Measurements from ENCODE around the gene ZSCAN5A. TPM values are rescaled to one million over a fixed set of nuclear protein-coding genes. Genes with fewer than 3 reads are reported as not detected.

Gene ZSCAN5A
- total and polyA plus RNA-seq, 9 of the 15 experiments (the other 6 are each of a cell fraction or from before 2014, with no cell fraction given) = 5.8 to 15.3 (median 11.8) TPM

DNA sequence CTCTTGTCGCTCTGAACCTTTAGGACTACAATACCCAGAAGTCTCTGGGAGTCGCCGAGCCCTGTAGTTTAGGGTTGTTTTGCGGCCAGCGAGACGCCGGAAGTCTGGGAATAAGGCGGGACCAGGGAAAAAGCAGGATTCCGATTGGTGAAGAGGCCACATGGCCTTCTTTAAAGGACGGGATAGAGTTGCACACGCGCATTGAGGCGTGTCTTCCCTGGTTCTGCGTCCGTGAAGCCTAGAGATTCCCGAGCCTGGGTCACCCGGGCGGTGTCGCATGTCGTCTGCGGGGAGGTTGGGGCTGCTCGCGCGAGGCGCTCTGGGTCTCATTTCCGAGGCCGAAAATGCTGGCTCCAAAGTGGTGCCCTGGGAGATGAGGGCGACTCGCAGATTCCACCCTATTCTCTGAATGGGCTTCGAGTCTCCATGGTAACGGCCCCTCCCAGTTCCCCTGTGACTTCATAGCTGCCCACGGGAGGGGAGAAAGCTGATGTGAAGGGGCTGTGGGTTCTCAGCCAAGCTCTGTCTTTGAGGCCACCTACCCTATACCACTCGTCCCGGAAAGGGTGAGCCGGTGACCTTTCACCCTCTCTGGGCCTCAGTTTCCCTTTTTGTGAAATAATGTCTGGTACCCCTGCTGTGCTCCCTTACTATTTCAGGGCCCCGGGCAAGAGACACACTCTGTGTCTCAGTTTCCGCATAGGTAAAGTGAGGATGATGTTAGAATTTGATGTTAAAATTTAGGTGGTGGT is 614 bp upstream of the ZSCAN5A start (continued):
- TF ChIP-seq, protein P1, sequence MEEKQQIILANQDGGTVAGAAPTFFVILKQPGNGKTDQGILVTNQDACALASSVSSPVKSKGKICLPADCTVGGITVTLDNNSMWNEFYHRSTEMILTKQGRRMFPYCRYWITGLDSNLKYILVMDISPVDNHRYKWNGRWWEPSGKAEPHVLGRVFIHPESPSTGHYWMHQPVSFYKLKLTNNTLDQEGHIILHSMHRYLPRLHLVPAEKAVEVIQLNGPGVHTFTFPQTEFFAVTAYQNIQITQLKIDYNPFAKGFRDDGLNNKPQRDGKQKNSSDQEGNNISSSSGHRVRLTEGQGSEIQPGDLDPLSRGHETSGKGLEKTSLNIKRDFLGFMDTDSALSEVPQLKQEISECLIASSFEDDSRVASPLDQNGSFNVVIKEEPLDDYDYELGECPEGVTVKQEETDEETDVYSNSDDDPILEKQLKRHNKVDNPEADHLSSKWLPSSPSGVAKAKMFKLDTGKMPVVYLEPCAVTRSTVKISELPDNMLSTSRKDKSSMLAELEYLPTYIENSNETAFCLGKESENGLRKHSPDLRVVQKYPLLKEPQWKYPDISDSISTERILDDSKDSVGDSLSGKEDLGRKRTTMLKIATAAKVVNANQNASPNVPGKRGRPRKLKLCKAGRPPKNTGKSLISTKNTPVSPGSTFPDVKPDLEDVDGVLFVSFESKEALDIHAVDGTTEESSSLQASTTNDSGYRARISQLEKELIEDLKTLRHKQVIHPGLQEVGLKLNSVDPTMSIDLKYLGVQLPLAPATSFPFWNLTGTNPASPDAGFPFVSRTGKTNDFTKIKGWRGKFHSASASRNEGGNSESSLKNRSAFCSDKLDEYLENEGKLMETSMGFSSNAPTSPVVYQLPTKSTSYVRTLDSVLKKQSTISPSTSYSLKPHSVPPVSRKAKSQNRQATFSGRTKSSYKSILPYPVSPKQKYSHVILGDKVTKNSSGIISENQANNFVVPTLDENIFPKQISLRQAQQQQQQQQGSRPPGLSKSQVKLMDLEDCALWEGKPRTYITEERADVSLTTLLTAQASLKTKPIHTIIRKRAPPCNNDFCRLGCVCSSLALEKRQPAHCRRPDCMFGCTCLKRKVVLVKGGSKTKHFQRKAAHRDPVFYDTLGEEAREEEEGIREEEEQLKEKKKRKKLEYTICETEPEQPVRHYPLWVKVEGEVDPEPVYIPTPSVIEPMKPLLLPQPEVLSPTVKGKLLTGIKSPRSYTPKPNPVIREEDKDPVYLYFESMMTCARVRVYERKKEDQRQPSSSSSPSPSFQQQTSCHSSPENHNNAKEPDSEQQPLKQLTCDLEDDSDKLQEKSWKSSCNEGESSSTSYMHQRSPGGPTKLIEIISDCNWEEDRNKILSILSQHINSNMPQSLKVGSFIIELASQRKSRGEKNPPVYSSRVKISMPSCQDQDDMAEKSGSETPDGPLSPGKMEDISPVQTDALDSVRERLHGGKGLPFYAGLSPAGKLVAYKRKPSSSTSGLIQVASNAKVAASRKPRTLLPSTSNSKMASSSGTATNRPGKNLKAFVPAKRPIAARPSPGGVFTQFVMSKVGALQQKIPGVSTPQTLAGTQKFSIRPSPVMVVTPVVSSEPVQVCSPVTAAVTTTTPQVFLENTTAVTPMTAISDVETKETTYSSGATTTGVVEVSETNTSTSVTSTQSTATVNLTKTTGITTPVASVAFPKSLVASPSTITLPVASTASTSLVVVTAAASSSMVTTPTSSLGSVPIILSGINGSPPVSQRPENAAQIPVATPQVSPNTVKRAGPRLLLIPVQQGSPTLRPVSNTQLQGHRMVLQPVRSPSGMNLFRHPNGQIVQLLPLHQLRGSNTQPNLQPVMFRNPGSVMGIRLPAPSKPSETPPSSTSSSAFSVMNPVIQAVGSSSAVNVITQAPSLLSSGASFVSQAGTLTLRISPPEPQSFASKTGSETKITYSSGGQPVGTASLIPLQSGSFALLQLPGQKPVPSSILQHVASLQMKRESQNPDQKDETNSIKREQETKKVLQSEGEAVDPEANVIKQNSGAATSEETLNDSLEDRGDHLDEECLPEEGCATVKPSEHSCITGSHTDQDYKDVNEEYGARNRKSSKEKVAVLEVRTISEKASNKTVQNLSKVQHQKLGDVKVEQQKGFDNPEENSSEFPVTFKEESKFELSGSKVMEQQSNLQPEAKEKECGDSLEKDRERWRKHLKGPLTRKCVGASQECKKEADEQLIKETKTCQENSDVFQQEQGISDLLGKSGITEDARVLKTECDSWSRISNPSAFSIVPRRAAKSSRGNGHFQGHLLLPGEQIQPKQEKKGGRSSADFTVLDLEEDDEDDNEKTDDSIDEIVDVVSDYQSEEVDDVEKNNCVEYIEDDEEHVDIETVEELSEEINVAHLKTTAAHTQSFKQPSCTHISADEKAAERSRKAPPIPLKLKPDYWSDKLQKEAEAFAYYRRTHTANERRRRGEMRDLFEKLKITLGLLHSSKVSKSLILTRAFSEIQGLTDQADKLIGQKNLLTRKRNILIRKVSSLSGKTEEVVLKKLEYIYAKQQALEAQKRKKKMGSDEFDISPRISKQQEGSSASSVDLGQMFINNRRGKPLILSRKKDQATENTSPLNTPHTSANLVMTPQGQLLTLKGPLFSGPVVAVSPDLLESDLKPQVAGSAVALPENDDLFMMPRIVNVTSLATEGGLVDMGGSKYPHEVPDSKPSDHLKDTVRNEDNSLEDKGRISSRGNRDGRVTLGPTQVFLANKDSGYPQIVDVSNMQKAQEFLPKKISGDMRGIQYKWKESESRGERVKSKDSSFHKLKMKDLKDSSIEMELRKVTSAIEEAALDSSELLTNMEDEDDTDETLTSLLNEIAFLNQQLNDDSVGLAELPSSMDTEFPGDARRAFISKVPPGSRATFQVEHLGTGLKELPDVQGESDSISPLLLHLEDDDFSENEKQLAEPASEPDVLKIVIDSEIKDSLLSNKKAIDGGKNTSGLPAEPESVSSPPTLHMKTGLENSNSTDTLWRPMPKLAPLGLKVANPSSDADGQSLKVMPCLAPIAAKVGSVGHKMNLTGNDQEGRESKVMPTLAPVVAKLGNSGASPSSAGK (IDR thresholded peaks at IDR 0.05) = no peak
- TF ChIP-seq ILK (tag; IDR thresholded peaks at IDR 0.05; ENCODE audit: borderline replicate concordance, low read depth) = no peak
- TF ChIP-seq ZNF778 (CRISPR knock-in tag; IDR thresholded peaks at IDR 0.05) = no peak
- TF ChIP-seq ZNF584 (CRISPR knock-in tag; IDR thresholded peaks at IDR 0.05; ENCODE audit: low read depth) = 0 out of 2 replicates have a peak, but pooled peaks have one; percentile 78
- no peak for TF ChIP-seq HNRNPL (IDR thresholded peaks at IDR 0.05; ENCODE audit: low read depth, low read length)
- TF ChIP-seq WHSC1 (IDR thresholded peaks at IDR 0.05; ENCODE audit: low read length) = no peak
- no peak for TF ChIP-seq ZNF146 (CRISPR knock-in tag; IDR thresholded peaks at IDR 0.05; ENCODE audit: unreplicated experiment)
- TF ChIP-seq ZNF830 (CRISPR knock-in tag; IDR thresholded peaks at IDR 0.05) = no peak
- TF ChIP-seq NR2C2 (CRISPR knock-in tag; IDR thresholded peaks at IDR 0.05) = 0 out of 2 replicates have a peak, but pooled peaks have one; percentile 43
- TF ChIP-seq NR2C2 (tag; IDR thresholded peaks at IDR 0.05) = peak; percentile 99
- TF ChIP-seq, protein P2, sequence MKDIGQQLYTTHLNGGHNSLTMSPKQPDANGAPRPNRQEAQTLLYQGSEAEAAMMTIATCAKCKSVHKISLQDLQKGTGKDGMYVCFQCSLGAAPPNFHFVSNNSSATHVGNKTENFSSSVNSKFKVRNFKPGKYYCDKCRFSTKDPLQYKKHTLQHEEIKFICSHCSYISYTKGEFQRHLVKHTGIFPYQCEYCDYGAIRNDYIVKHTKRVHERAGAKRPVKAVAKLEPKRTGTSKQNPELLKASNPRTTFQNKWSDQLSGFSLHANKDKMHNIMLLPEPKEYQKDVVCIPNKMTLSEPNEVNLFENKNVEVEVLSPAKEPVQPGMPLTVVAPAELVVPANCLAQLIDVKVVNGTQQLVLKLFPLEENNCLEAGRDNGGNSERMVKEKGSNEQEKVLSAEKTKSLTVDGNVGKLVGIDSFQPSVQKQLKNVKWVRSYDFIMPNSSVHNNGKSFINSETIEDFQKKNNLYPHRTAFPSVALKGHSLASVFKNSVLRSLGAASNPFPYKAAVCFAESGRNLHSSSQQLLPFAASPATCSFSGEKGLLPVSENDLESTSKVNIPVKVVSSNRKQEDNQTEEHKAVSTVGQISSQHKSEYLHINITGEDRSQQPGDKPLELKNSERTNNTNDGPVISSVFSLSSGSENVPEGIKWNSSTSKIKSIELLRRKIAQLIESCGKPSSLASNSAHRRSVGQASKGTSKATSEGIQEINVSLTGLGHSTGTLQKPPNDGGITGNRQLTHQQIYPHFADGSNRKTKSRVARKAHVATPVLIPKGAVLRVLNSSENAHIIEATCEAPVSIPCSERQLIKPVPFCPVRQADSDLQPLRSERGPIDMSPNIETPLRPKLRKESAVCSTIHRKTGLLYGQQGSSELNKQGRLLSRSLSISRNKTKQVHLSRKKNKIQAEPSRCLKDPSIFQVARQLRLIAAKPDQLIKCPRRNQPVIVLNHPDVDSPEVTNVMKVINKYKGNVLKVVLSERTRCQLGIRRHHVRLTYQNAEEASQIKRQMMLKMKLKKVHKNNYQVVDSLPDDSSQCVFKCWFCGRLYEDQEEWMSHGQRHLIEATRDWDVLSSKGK (CRISPR knock-in tag; IDR thresholded peaks at IDR 0.05) = no peak
- TF ChIP-seq MEF2D (tag; conservative IDR thresholded peaks at IDR 0.05; ENCODE audit: low read depth) = no peak; the same call in 1 of the 2 replicates
- TF ChIP-seq MTA1 (IDR thresholded peaks at IDR 0.05; ENCODE audit: borderline replicate concordance) = no peak

All from K562 (cell line).